HS-5 (cell line): Measurements from ENCODE around the gene ANO4.

Source experiments
- DNase-seq: peaks from one replicate; pipeline ENCODE4 v3.0.0-alpha.2; 2012; ENCODE audit warnings: low read depth

The ANO4 gene

GRCh38 chr12:100794441-100795173 is at the start of gene ANO4:
ANO4 (plus strand) TSS chr12:100794776; CDS start chr12:100901786, 107,010 bp downstream.
- DNase-seq, result no peak

GRCh38 chr12:100745378-100746071 is 49.1 kb upstream of the ANO4 start:
- DNase-seq, result no peak

GRCh38 chr12:100752841-100753240 is 41.7 kb upstream of the ANO4 start:
- no peak for DNase-seq

- DNase-seq, result no peak
Observed at GRCh38 chr12:100753837-100754236, 40.7 kb upstream of the ANO4 start.

- DNase-seq, result no peak
Observed at GRCh38 chr12:100755186-100755585, 39.4 kb upstream of the ANO4 start.

GRCh38 chr12:100758083-100758482 is 36.5 kb upstream of the ANO4 start:
- no peak for DNase-seq

GRCh38 chr12:100767371-100767770 is 27.2 kb upstream of the ANO4 start:
- DNase-seq, result no peak

- DNase-seq, result no peak
Observed at GRCh38 chr12:100767950-100768349, 26.6 kb upstream of the ANO4 start.

- DNase-seq, result no peak
Observed at GRCh38 chr12:100778967-100779590, 15.5 kb upstream of the ANO4 start.

- no peak for DNase-seq
Observed at GRCh38 chr12:100789146-100789545, 5.4 kb upstream of the ANO4 start.

GRCh38 chr12:100789975-100790374 is 4.6 kb upstream of the ANO4 start:
- no peak for DNase-seq

- DNase-seq, result no peak
Observed at GRCh38 chr12:100790552-100790951, 4.0 kb upstream of the ANO4 start.

- DNase-seq, result peak; percentile 41
Observed at GRCh38 chr12:100793182-100793581, 1.4 kb upstream of the ANO4 start.

GRCh38 chr12:100795174-100795799 is 711 bp downstream of the ANO4 start:
- DNase-seq, result no peak

- DNase-seq, result no peak
Observed at GRCh38 chr12:100795800-100796179, 1.2 kb downstream of the ANO4 start.

- DNase-seq, result no peak
Observed at GRCh38 chr12:100796621-100797020, 2.0 kb downstream of the ANO4 start.

- no peak for DNase-seq
Observed at GRCh38 chr12:100797246-100797645, 2.7 kb downstream of the ANO4 start.

- no peak for DNase-seq
Observed at GRCh38 chr12:100797786-100798185, 3.2 kb downstream of the ANO4 start.

- DNase-seq, result no peak
Observed at GRCh38 chr12:100798286-100799160, 3.9 kb downstream of the ANO4 start.

GRCh38 chr12:100799770-100800169 is 5.2 kb downstream of the ANO4 start:
- DNase-seq, result no peak

GRCh38 chr12:100800723-100801122 is 6.1 kb downstream of the ANO4 start:
- no peak for DNase-seq

GRCh38 chr12:100801320-100801719 is 6.7 kb downstream of the ANO4 start:
- no peak for DNase-seq
